WI38 (cell line): ENCODE data around the gene CCDC33.

Experiments used
- H3K4me3 ChIP-seq: 2 replicates; pipeline ENCODE4 v1.5.1; 2011; ENCODE audit warnings: low read depth, mild to moderate bottlenecking, control low read depth, low read length
- TF ChIP-seq, protein P1 (sequence below): IDR thresholded peaks from 2 replicates; pipeline ENCODE4 v1.5.1; 2012; ENCODE audit warnings: low read depth, mild to moderate bottlenecking, control low read depth, low read length

The CCDC33 gene

DNA sequence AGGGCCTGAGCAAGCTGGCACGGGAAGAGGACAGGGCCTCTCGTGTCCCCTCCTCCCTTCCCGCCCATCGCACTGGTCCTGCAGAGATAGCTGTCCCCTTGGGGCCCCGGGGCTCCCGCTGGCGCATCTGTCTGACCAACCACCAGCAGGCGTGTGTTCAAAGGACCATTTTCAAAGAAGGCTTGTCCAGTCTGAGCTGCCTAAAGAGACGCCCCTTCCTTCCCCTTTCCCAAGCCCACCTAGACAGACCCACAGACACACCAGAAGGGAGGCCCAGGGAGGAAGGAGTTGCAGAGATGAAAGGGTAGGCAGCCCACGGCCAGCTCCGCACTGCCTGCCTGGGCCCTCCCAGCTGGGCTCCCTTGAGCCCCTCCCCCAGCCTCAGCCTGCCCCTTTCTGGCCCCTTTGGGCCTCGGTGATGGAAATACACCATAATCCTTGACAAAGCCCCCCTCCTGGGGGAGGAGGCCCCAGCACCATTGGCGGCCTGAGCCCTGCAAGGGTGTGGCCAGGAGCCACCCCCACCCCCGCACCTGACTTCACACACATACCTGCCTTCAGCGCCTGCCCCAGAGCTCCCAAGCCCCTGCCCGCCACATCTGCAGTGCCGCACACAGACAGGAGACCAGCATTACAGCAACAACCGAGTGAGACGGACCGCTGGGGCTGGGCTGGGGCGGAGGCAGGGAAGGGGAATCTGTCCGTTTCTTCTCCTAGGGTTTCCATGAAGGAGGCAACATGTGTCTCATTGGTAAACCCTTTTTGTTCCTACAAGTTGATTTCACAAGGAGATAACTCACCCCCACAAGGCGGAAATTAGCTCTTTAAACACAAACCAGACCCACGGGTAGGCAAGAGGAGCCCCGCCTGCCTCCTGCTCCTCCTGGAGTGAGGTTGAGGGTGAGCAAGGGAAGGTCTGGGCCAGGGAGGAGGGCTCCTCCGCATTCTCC lies 33.4 kb upstream of the CCDC33 start, which contains the start of gene STRA6:
Gene STRA6, minus strand, starts transcription at position 336 of the 950 bp plus-strand sequence. CDS start 520 bp downstream, outside the sequence.
- H3K4me3 ChIP-seq = no peak within 1 kb of the TSS
- TF ChIP-seq, protein P1, sequence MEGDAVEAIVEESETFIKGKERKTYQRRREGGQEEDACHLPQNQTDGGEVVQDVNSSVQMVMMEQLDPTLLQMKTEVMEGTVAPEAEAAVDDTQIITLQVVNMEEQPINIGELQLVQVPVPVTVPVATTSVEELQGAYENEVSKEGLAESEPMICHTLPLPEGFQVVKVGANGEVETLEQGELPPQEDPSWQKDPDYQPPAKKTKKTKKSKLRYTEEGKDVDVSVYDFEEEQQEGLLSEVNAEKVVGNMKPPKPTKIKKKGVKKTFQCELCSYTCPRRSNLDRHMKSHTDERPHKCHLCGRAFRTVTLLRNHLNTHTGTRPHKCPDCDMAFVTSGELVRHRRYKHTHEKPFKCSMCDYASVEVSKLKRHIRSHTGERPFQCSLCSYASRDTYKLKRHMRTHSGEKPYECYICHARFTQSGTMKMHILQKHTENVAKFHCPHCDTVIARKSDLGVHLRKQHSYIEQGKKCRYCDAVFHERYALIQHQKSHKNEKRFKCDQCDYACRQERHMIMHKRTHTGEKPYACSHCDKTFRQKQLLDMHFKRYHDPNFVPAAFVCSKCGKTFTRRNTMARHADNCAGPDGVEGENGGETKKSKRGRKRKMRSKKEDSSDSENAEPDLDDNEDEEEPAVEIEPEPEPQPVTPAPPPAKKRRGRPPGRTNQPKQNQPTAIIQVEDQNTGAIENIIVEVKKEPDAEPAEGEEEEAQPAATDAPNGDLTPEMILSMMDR = no peak

- TF ChIP-seq, protein P1 = no peak
- H3K4me3 ChIP-seq = no peak overlapping the region
Observed at GRCh38 chr15:74203914-74204431, 32.2 kb upstream of the CCDC33 start.

DNA sequence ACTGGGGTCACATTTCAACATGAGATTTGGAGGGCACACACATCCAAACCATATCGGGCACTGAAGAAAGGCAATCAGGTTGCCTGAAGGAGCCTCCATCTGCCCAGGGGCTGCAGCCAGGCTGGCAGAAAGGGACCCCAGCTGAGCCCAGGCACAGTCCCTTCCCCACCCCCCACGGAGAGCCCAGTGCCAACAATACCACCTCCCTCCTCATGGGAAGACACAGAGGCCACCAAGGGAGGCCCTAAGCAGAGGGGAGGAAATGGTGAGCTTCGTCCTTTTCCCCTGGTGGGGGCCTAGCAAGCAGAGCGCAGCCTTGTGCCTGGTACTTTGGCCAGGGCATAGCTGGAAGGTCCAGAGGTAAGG lies 30.6 kb upstream of the CCDC33 start:
- H3K4me3 ChIP-seq = no peak overlapping the region
- TF ChIP-seq, protein P1 = no peak

- H3K4me3 ChIP-seq = no peak overlapping the region
- TF ChIP-seq, protein P1 = no peak
Observed at GRCh38 chr15:74206801-74207281, 29.3 kb upstream of the CCDC33 start.

DNA sequence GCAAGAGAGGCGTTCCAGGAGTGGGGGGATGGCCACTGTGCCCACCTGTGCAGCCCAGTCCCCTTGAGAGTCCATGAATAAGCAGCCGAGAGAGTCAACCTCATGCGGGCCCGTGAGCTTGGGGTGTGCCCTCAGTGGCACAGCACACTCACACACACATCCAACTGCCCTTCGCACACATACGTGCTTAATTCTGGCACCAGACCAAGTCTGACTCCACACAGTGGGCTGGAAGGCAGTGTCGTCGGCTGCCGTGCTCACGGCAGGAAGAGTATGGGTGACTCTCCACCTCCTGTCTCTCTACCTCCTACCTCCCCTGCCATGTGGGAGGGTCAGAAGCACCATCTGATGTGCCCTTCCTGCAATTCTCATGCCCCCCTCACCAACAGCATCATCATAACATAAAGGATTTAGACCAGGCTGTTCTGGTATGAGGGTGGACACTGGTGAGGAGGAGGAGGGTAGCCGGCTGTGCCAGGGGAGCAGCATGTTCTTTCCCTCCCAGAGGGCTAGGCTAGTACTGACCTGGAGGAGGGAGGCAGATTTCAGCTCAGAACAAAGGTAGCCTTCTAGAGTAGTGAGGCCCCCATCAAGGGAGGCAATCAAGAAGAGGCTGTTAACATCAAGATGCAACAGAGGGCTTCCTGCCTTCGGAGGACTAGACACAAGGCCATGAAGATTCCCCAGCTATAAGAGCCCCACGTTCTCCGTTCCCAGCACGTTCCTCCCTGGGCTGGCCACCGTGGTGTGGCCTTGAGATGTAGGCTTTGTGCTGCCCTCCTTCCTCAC lies 28.3 kb upstream of the CCDC33 start:
- no peak overlapping the region for H3K4me3 ChIP-seq
- TF ChIP-seq, protein P1 = no peak

GRCh38 chr15:74208496-74208895 lies 27.6 kb upstream of the CCDC33 start:
- TF ChIP-seq, protein P1 = no peak
- H3K4me3 ChIP-seq = no peak overlapping the region
